Gastrocnemius medialis (tissue), 4 donors: ENCODE results near the gene C7orf25. TPM values are rescaled to one million over a fixed set of nuclear protein-coding genes. Genes with fewer than 3 reads are reported as not detected.

Experiments
- ATAC-seq, 2 donors: fragments of 150-250 bp; one replicate each; pipeline ENCODE4 v1.9.1; 2016
- DNase-seq, 2 donors: peaks; one replicate each; pipeline ENCODE4 v3.0.0-alpha.2; 2019
- H3K27ac ChIP-seq, 4 donors: fragments of 200-600 bp; sonication (generic); 1 replicate in 1 of 4; 2 replicates in 3 of 4; pipeline ENCODE4 v1.5.1; 2016 to 2018; ENCODE audit warnings: mild to moderate bottlenecking in 2 of 4, moderate library complexity in 1 of 4
- H3K27me3 ChIP-seq, 3 donors: fragments of 200-600 bp; sonication (generic) in 2 of 3; 1 replicate in 1 of 3; 2 replicates in 2 of 3; pipeline versions ENCODE4 v1.5.1 to v1.6.0; 2016 to 2019; ENCODE audit warnings: mild to moderate bottlenecking in 1 of 3, moderate library complexity in 1 of 3
- H3K36me3 ChIP-seq, 2 donors: fragments of 200-600 bp; sonication (generic) in 1 of 2; one replicate each; pipeline ENCODE4 v1.5.1; 2017 to 2018
- H3K4me1 ChIP-seq, 2 donors: fragments of 200-600 bp; sonication (generic) in 1 of 2; one replicate each; pipeline ENCODE4 v1.5.1; 2016 to 2017; ENCODE audit warnings: mild to moderate bottlenecking in 2 of 2
- H3K4me3 ChIP-seq, 4 donors: fragments of 200-600 bp; sonication (generic) in 3 of 4; 1 replicate in 1 of 4; 2 replicates in 3 of 4; pipeline ENCODE4 v1.5.1; 2016 to 2019; ENCODE audit warnings: mild to moderate bottlenecking in 2 of 4
- H3K9me3 ChIP-seq, 3 donors: fragments of 200-600 bp; sonication (generic) in 2 of 3; 1 replicate in 1 of 3; 2 replicates in 2 of 3; pipeline ENCODE4 v1.5.1; 2016 to 2019
- CTCF ChIP-seq, 5 experiments: fragments of 450-650 bp in 3 of 5; fragments of 200-600 bp in 2 of 5; sonication (generic) in 2 of 5; IDR thresholded peaks in 4 of 5; conservative IDR thresholded peaks in 1 of 5; 1 replicate in 4 of 5; 2 replicates in 1 of 5; pipeline ENCODE4 v1.5.1; 2016 to 2019; ENCODE audit warnings: antibody characterized with exemption in 5 of 5, mild to moderate bottlenecking in 3 of 5, moderate library complexity in 3 of 5
- POLR2A ChIP-seq, 2 donors: fragments of 450-650 bp; IDR thresholded peaks; one replicate each; pipeline ENCODE4 v1.6.1; 2017; ENCODE audit warnings: antibody characterized with exemption in 2 of 2, mild to moderate bottlenecking in 2 of 2, moderate library complexity in 2 of 2
- in situ Hi-C, 4 donors: fragments of 200-750 bp; cut with MboI; loops; one replicate each; pipeline versions ENCODE4 v1.15.0 to v1.8.0; 2017; ENCODE audit warnings: low sequenced_read_pairs in 4 of 4
- intact Hi-C: fragments of 100-400 bp; cut with DNase I; formaldehyde crosslinking; loops from one replicate; pipeline ENCODE4 v1.15.1; 2023; ENCODE audit warnings: low total_unique reads
- total RNA-seq, 4 donors: library from RNA; depleted of rRNA; stranded (reverse); fragments of >200 nt; gene quantifications; one replicate each; pipeline versions ENCODE4 v1.1.0 to v1.2.3, GENCODE V29; 2016

Gene C7orf25
- total RNA-seq, 4 donors from 2014 or later = 4.6 to 13.5 (median 8.0) TPM

- TF ChIP-seq CTCF (IDR thresholded peaks at IDR 0.05 in 4 of 5, conservative IDR thresholded peaks at IDR 0.05 in 1 of 5) (no peak), POLR2A (IDR thresholded peaks at IDR 0.05) (no peak)
- Histone ChIP-seq H3K4me3 (no peak overlapping the region), H3K9me3 (no peaks in the 10 kb centered on the region), H3K36me3 (peaks cover 0 to 40% of the 10 kb centered on the region in 2 donors), H3K4me1 (peaks cover 10 to 14% of the 10 kb centered on the region in 2 donors), H3K27ac (no peak overlapping the region), H3K27me3 (no peaks in the 10 kb centered on the region)
- intact Hi-C loops (no loop called here), in situ Hi-C loops (no loop called here)
- DNase-seq = no peak
- ATAC-seq = no peak
These were observed 3.5 kb upstream of the C7orf25 start for GRCh38 chr7:42915356-42915755.

GRCh38 chr7:42914421-42915045 lies 2.7 kb upstream of the C7orf25 start:
- Histone ChIP-seq H3K4me1 (peaks cover 10 to 16% of the 10 kb centered on the region in 2 donors), H3K4me3 (no peak overlapping the region), H3K36me3 (peaks cover 0 to 34% of the 10 kb centered on the region in 2 donors), H3K27ac (no peak overlapping the region), H3K27me3 (no peaks in the 10 kb centered on the region), H3K9me3 (no peaks in the 10 kb centered on the region)
- TF ChIP-seq POLR2A (IDR thresholded peaks at IDR 0.05) (no peak), CTCF (IDR thresholded peaks at IDR 0.05 in 4 of 5, conservative IDR thresholded peaks at IDR 0.05 in 1 of 5) (no peak)
- in situ Hi-C loops = no loop called here
- intact Hi-C loops = no loop called here
- DNase-seq (no peak), ATAC-seq (no peak)

- intact Hi-C loops = no loop called here
- no peak for DNase-seq
- no peak for ATAC-seq
- Histone ChIP-seq H3K9me3 (no peaks in the 10 kb centered on the region), H3K36me3 (peaks cover 0 to 30% of the 10 kb centered on the region in 2 donors), H3K4me1 (peaks cover 10 to 16% of the 10 kb centered on the region in 2 donors), H3K4me3 (no peak overlapping the region), H3K27ac (no peak overlapping the region), H3K27me3 (no peaks in the 10 kb centered on the region)
- TF ChIP-seq CTCF (IDR thresholded peaks at IDR 0.05 in 4 of 5, conservative IDR thresholded peaks at IDR 0.05 in 1 of 5) (no peak), POLR2A (IDR thresholded peaks at IDR 0.05) (no peak)
- in situ Hi-C loops = no loop called here
These were observed 2.1 kb upstream of the C7orf25 start for GRCh38 chr7:42914009-42914408.

- H3K9me3 ChIP-seq = no peaks in the 10 kb centered on the region
- H3K27ac ChIP-seq = no peak overlapping the region
- H3K36me3 ChIP-seq = peaks cover 0 to 26% of the 10 kb centered on the region in 2 donors
- in situ Hi-C loops = no loop called here
- H3K4me3 ChIP-seq = no peak overlapping the region
- peaks cover 10 to 16% of the 10 kb centered on the region in 2 donors for H3K4me1 ChIP-seq
- DNase-seq = no peak
- intact Hi-C loops = no loop called here
- ATAC-seq = no peak
- H3K27me3 ChIP-seq = no peaks in the 10 kb centered on the region
- TF ChIP-seq POLR2A (IDR thresholded peaks at IDR 0.05) (no peak), CTCF (IDR thresholded peaks at IDR 0.05 in 4 of 5, conservative IDR thresholded peaks at IDR 0.05 in 1 of 5) (no peak)
These were observed 1.7 kb upstream of the C7orf25 start for GRCh38 chr7:42913591-42913990.

GRCh38 chr7:42910306-42910705 lies 1.6 kb downstream of the C7orf25 start:
- DNase-seq (no peak), ATAC-seq (no peak)
- Histone ChIP-seq H3K36me3 (peaks cover 0 to 4% of the 10 kb centered on the region in 2 donors), H3K27me3 (no peaks in the 10 kb centered on the region), H3K27ac (no peak overlapping the region), H3K4me1 (peaks cover 10 to 16% of the 10 kb centered on the region in 2 donors), H3K9me3 (no peaks in the 10 kb centered on the region), H3K4me3 (peak overlapping the region in 1 of 4 donors; percentile 73)
- in situ Hi-C loops = no loop called here
- TF ChIP-seq POLR2A (IDR thresholded peaks at IDR 0.05) (no peak), CTCF (IDR thresholded peaks at IDR 0.05 in 4 of 5, conservative IDR thresholded peaks at IDR 0.05 in 1 of 5) (no peak)
- intact Hi-C loops = no loop called here
